Astrocyte (in vitro differentiated cells and primary cell): Measurements from ENCODE around the gene BTBD16. TPM values are rescaled to one million over a fixed set of nuclear protein-coding genes. Genes with fewer than 3 reads are reported as not detected.

Experiments used
- DNase-seq: peaks from one replicate; pipeline ENCODE4 v3.0.0-alpha.2; 2010; ENCODE audit warnings: low read depth
- FAIRE-seq: peaks from 2 replicates; lab custom pipeline; 2011; peaks lifted over from hg19 to GRCh38; lab: Jason Lieb, UNC
- H2AFZ ChIP-seq: 2 replicates; pipeline ENCODE4 v1.6.0; 2012; ENCODE audit warnings: low read depth, low read length, inconsistent platforms
- H3K27ac ChIP-seq: 2 replicates; pipeline ENCODE4 v1.5.1; 2011; ENCODE audit warnings: low read depth, low read length, inconsistent platforms
- H3K27me3 ChIP-seq: 2 replicates; pipeline ENCODE4 v1.6.0; 2011; ENCODE audit warnings: low read length, inconsistent platforms; ENCODE audit not compliant: insufficient read depth
- H3K36me3 ChIP-seq: 2 replicates; pipeline ENCODE4 v1.5.1; 2011; ENCODE audit warnings: low read length, inconsistent platforms; ENCODE audit not compliant: insufficient read depth
- H3K4me1 ChIP-seq: 2 replicates; pipeline ENCODE4 v1.5.1; 2011; ENCODE audit warnings: low read length, inconsistent platforms; ENCODE audit not compliant: insufficient read depth
- H3K4me2 ChIP-seq: 2 replicates; pipeline ENCODE4 v1.6.0; 2012; ENCODE audit warnings: low read length, inconsistent platforms
- H3K4me3 ChIP-seq: 2 replicates; pipeline ENCODE4 v1.5.1; 2011; ENCODE audit warnings: low read depth, mild to moderate bottlenecking, low read length, inconsistent platforms; ENCODE audit not compliant: insufficient read depth
- H3K79me2 ChIP-seq: 2 replicates; pipeline ENCODE4 v1.6.0; 2012; ENCODE audit warnings: mild to moderate bottlenecking, low read length, inconsistent platforms; ENCODE audit not compliant: insufficient read depth
- H3K9ac ChIP-seq: 2 replicates; pipeline ENCODE4 v1.6.0; 2012; ENCODE audit warnings: mild to moderate bottlenecking, low read length, inconsistent platforms
- H3K9me3 ChIP-seq: 2 replicates; pipeline ENCODE4 v1.5.1; 2012; ENCODE audit warnings: low read depth, mild to moderate bottlenecking, low read length, inconsistent platforms; ENCODE audit not compliant: insufficient read depth
- H4K20me1 ChIP-seq: 2 replicates; pipeline ENCODE4 v1.6.0; 2012; ENCODE audit warnings: low read length, inconsistent platforms; ENCODE audit not compliant: insufficient read depth
- H3K27ac Mint-ChIP-seq: one replicate; pipeline ENCODE4 v1.8.0; 2021; ENCODE audit warnings: mild to moderate bottlenecking, mixed read lengths; ENCODE audit not compliant: unreplicated experiment
- H3K27me3 Mint-ChIP-seq: one replicate; pipeline ENCODE4 v1.8.0; 2021; ENCODE audit warnings: low read depth, mixed read lengths; ENCODE audit not compliant: unreplicated experiment
- H3K36me3 Mint-ChIP-seq: one replicate; pipeline ENCODE4 v1.8.0; 2021; ENCODE audit warnings: low read depth, mixed read lengths; ENCODE audit not compliant: unreplicated experiment
- H3K4me1 Mint-ChIP-seq: one replicate; pipeline ENCODE4 v1.8.0; 2021; ENCODE audit warnings: low read depth, mixed read lengths; ENCODE audit not compliant: unreplicated experiment
- H3K4me3 Mint-ChIP-seq: one replicate; pipeline ENCODE4 v1.8.0; 2021; ENCODE audit warnings: mild to moderate bottlenecking, moderate library complexity, mixed read lengths; ENCODE audit not compliant: unreplicated experiment
- H3K9me3 Mint-ChIP-seq: one replicate; pipeline ENCODE4 v1.8.0; 2021; ENCODE audit warnings: mild to moderate bottlenecking, mixed read lengths; ENCODE audit not compliant: unreplicated experiment
- CTCF ChIP-seq: IDR thresholded peaks from 2 replicates; pipeline ENCODE4 v1.5.1; 2011; ENCODE audit warnings: low read depth, mild to moderate bottlenecking, inconsistent platforms, low read length, moderate library complexity; ENCODE audit not compliant: insufficient read depth
- EZH2 ChIP-seq: IDR thresholded peaks from 2 replicates; pipeline ENCODE4 v1.6.1; 2012; ENCODE audit warnings: mild to moderate bottlenecking, low read length, inconsistent platforms; ENCODE audit not compliant: insufficient read depth
- total RNA-seq: library from RNA; stranded (reverse); gene quantifications from 2 replicates; pipeline ENCODE4 v1.2.1, GENCODE V29; 2021

Gene BTBD16
- total RNA-seq, 1 donor from 2014 or later, result not detected

- H3K4me1 Mint-ChIP-seq, result peaks cover 27% of the 10 kb centered on the region
- Histone ChIP-seq H3K9me3 (no peaks in the 10 kb centered on the region), H3K27me3 (no peaks in the 10 kb centered on the region), H3K4me1 (peaks cover 15% of the 10 kb centered on the region), H3K4me2 (no peak overlapping the region), H3K4me3 (no peak overlapping the region), H3K79me2 (no peaks in the 10 kb centered on the region), H3K9ac (no peak overlapping the region), H3K27ac (no peak overlapping the region), H2AFZ (no peak overlapping the region), H3K36me3 (no peaks in the 10 kb centered on the region), H4K20me1 (no peaks in the 10 kb centered on the region)
- peaks cover 9% of the 10 kb centered on the region for H3K27me3 Mint-ChIP-seq
- FAIRE-seq (no peak), DNase-seq (no peak)
- no peaks in the 10 kb centered on the region for H3K36me3 Mint-ChIP-seq
- H3K27ac Mint-ChIP-seq, result no peak overlapping the region
- H3K4me3 Mint-ChIP-seq, result no peak overlapping the region
- peaks cover 2% of the 10 kb centered on the region for H3K9me3 Mint-ChIP-seq
- TF ChIP-seq CTCF (no peak), EZH2 (no peak)
Measured at GRCh38 chr10:122290334-122290733, 19.2 kb downstream of the BTBD16 start.

GRCh38 chr10:122290833-122291532 is 19.9 kb downstream of the BTBD16 start:
- Histone ChIP-seq H4K20me1 (no peaks in the 10 kb centered on the region), H2AFZ (no peak overlapping the region), H3K4me1 (peaks cover 15% of the 10 kb centered on the region), H3K36me3 (no peaks in the 10 kb centered on the region), H3K27ac (no peak overlapping the region), H3K4me2 (no peak overlapping the region), H3K9me3 (no peaks in the 10 kb centered on the region), H3K9ac (no peak overlapping the region), H3K4me3 (no peak overlapping the region), H3K79me2 (no peaks in the 10 kb centered on the region), H3K27me3 (no peaks in the 10 kb centered on the region)
- Mint-ChIP-seq H3K4me3 (no peak overlapping the region), H3K9me3 (peaks cover 5% of the 10 kb centered on the region), H3K27ac (no peak overlapping the region), H3K27me3 (peaks cover 15% of the 10 kb centered on the region), H3K4me1 (peaks cover 27% of the 10 kb centered on the region), H3K36me3 (no peaks in the 10 kb centered on the region)
- FAIRE-seq (no peak), DNase-seq (no peak)
- no peak for TF ChIP-seq EZH2
- no peak for TF ChIP-seq CTCF

GRCh38 chr10:122291739-122292138 is 20.6 kb downstream of the BTBD16 start:
- Mint-ChIP-seq H3K36me3 (no peaks in the 10 kb centered on the region), H3K27me3 (peaks cover 20% of the 10 kb centered on the region), H3K27ac (no peak overlapping the region), H3K4me1 (peaks cover 24% of the 10 kb centered on the region), H3K4me3 (no peak overlapping the region), H3K9me3 (peaks cover 3% of the 10 kb centered on the region)
- FAIRE-seq (no peak), DNase-seq (no peak)
- H3K9me3 ChIP-seq, result no peaks in the 10 kb centered on the region
- H3K27ac ChIP-seq, result no peak overlapping the region
- no peak overlapping the region for H2AFZ ChIP-seq
- H3K9ac ChIP-seq, result no peak overlapping the region
- H3K4me1 ChIP-seq, result peaks cover 9% of the 10 kb centered on the region
- H3K27me3 ChIP-seq, result no peaks in the 10 kb centered on the region
- no peaks in the 10 kb centered on the region for H4K20me1 ChIP-seq
- H3K4me3 ChIP-seq, result no peak overlapping the region
- no peak for TF ChIP-seq CTCF
- no peak for TF ChIP-seq EZH2
- no peak overlapping the region for H3K4me2 ChIP-seq
- H3K79me2 ChIP-seq, result no peaks in the 10 kb centered on the region
- no peaks in the 10 kb centered on the region for H3K36me3 ChIP-seq
